Brain microvascular endothelial cell (primary cell): ENCODE measurements around the gene ZXDC.

Experiments
- DNase-seq: peaks from one replicate; pipeline ENCODE4 v3.0.0-alpha.2; 2020
- H3K27ac ChIP-seq: fragments of 250-450 bp; sonication (Bioruptor Pico); 2 replicates; pipeline ENCODE4 v1.5.1; 2020; ENCODE audit warnings: mild to moderate bottlenecking, moderate library complexity
- H3K27me3 ChIP-seq: fragments of 250-450 bp; sonication (Bioruptor Pico); replicated peaks from 2 replicates; pipeline ENCODE4 v1.5.1; 2020; ENCODE audit warnings: mild to moderate bottlenecking
- H3K36me3 ChIP-seq: fragments of 250-450 bp; sonication (Bioruptor Pico); replicated peaks from 2 replicates; pipeline ENCODE4 v1.5.1; 2020; ENCODE audit warnings: mild to moderate bottlenecking
- H3K4me3 ChIP-seq: 2 replicates; pipeline ENCODE4 v1.5.1; 2011; ENCODE audit warnings: low read depth, mild to moderate bottlenecking, control low read depth, low read length, moderate library complexity
- in situ Hi-C: cut with HindIII; loops from 2 replicates; pipeline ENCODE4 v1.10.0; 2017; ENCODE audit warnings: low sequenced_read_pairs, low pct_ligation_motif_present
- TF ChIP-seq, protein P1 (sequence below): IDR thresholded peaks from 2 replicates; pipeline ENCODE4 v1.5.1; 2011; ENCODE audit warnings: low read depth, mild to moderate bottlenecking, moderate library complexity, low read length, control low read depth, inconsistent platforms; ENCODE audit errors: missing control alignments

ZXDC gene

GRCh38 chr3:126456766-126457388 is 18.8 kb downstream of the ZXDC start:
- no peaks in the 10 kb centered on the region for H3K27me3 ChIP-seq
- TF ChIP-seq, protein P1, sequence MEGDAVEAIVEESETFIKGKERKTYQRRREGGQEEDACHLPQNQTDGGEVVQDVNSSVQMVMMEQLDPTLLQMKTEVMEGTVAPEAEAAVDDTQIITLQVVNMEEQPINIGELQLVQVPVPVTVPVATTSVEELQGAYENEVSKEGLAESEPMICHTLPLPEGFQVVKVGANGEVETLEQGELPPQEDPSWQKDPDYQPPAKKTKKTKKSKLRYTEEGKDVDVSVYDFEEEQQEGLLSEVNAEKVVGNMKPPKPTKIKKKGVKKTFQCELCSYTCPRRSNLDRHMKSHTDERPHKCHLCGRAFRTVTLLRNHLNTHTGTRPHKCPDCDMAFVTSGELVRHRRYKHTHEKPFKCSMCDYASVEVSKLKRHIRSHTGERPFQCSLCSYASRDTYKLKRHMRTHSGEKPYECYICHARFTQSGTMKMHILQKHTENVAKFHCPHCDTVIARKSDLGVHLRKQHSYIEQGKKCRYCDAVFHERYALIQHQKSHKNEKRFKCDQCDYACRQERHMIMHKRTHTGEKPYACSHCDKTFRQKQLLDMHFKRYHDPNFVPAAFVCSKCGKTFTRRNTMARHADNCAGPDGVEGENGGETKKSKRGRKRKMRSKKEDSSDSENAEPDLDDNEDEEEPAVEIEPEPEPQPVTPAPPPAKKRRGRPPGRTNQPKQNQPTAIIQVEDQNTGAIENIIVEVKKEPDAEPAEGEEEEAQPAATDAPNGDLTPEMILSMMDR = no peak
- in situ Hi-C loops = no loop called here
- no peak overlapping the region for H3K27ac ChIP-seq
- DNase-seq = no peak
- H3K36me3 ChIP-seq = peaks cover 43% of the 10 kb centered on the region
- H3K4me3 ChIP-seq = no peak overlapping the region

- DNase-seq = no peak
- in situ Hi-C loops = no loop called here
- Histone ChIP-seq H3K27me3 (no peaks in the 10 kb centered on the region), H3K4me3 (no peak overlapping the region), H3K36me3 (peaks cover 40% of the 10 kb centered on the region), H3K27ac (no peak overlapping the region)
- TF ChIP-seq, protein P1 = no peak
Observed at GRCh38 chr3:126456211-126456610, 19.5 kb downstream of the ZXDC start.

GRCh38 chr3:126454437-126455198 is 21.1 kb downstream of the ZXDC start:
- TF ChIP-seq, protein P1 = no peak
- Histone ChIP-seq H3K27me3 (no peaks in the 10 kb centered on the region), H3K27ac (no peak overlapping the region), H3K4me3 (no peak overlapping the region), H3K36me3 (peaks cover 29% of the 10 kb centered on the region)
- DNase-seq = no peak
- in situ Hi-C loops = no loop called here

DNA sequence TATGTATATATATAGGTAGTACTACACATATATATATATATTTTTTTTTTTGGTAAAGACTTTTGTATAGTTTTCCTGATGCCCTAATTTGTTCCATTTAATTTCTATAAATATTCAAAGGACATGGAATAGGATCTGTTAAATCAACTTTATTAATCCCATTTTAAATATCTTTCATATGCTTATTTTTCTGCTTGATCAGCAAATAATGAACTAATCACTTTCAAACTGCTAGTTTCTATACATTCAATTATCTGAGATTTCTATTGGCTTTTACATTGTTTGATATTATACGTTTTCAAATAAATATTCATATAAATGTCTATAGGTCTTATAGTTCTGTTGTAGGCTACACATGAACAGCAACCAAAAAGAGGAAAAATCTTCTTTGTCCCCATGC is 21.7 kb downstream of the ZXDC start:
- Histone ChIP-seq H3K4me3 (no peak overlapping the region), H3K36me3 (peaks cover 25% of the 10 kb centered on the region), H3K27me3 (no peaks in the 10 kb centered on the region), H3K27ac (no peak overlapping the region)
- in situ Hi-C loops = no loop called here
- TF ChIP-seq, protein P1 = no peak
- no peak for DNase-seq

DNA sequence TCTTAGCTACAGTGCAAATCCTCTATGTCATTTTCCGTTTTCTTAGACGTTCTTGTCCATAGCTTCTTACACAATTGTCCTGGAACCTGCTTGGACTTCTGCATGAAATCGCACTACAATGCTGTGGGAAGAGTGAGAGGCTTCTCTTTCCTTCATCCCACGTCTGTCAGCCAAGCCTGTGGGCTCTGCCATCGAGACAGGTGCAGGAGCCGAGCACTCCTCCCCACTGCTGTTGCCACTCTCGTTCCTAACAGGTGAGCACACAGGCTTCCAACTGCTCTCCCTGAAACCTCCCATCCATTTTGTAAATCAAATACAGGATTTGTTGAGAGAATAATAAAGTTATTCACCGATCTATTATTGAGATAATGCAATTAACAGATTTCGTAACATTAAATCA is 23.5 kb downstream of the ZXDC start:
- Histone ChIP-seq H3K36me3 (peaks cover 18% of the 10 kb centered on the region), H3K4me3 (no peak overlapping the region), H3K27me3 (no peaks in the 10 kb centered on the region), H3K27ac (no peak overlapping the region)
- TF ChIP-seq, protein P1 = no peak
- in situ Hi-C loops = no loop called here
- no peak for DNase-seq
